ENCODE measurements around the gene KIF5A.

KIF5A gene

GRCh38 chr12:57525615-57526383 lies 24.0 kb upstream of the KIF5A start:
- TF ChIP-seq CTCF (IDR thresholded peaks at IDR 0.05) = no peak

- TF ChIP-seq CTCF (IDR thresholded peaks at IDR 0.05) = no peak
Measured at GRCh38 chr12:57526477-57527126, 23.2 kb upstream of the KIF5A start.

GRCh38 chr12:57527184-57527583 lies 22.7 kb upstream of the KIF5A start:
- TF ChIP-seq CTCF (IDR thresholded peaks at IDR 0.05) = no peak

- no peak for TF ChIP-seq CTCF (IDR thresholded peaks at IDR 0.05)
Measured at GRCh38 chr12:57528176-57528575, 21.7 kb upstream of the KIF5A start.

- TF ChIP-seq CTCF (IDR thresholded peaks at IDR 0.05) = no peak
Measured at GRCh38 chr12:57528831-57529555, 20.9 kb upstream of the KIF5A start.

DNA sequence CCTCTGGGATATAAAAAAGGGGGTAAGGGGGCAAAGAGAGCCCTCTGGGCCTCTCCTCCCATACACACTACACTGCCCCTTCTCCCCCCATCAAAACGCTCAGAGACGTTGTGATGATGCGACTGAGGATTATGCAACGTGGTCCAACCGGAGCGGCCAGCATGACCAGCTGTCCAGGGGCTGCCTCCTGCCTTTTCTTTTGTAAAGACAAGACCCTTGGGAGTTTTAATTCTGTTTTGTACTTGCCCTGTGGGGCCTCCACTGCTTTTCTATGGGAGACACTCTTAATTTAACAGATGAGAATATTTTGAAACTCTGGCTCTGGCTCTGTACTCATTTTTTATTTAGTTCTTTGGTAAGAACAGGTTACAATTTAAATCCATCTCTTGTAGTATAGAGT lies 20.0 kb upstream of the KIF5A start:
- no peak for TF ChIP-seq CTCF (IDR thresholded peaks at IDR 0.05)

DNA sequence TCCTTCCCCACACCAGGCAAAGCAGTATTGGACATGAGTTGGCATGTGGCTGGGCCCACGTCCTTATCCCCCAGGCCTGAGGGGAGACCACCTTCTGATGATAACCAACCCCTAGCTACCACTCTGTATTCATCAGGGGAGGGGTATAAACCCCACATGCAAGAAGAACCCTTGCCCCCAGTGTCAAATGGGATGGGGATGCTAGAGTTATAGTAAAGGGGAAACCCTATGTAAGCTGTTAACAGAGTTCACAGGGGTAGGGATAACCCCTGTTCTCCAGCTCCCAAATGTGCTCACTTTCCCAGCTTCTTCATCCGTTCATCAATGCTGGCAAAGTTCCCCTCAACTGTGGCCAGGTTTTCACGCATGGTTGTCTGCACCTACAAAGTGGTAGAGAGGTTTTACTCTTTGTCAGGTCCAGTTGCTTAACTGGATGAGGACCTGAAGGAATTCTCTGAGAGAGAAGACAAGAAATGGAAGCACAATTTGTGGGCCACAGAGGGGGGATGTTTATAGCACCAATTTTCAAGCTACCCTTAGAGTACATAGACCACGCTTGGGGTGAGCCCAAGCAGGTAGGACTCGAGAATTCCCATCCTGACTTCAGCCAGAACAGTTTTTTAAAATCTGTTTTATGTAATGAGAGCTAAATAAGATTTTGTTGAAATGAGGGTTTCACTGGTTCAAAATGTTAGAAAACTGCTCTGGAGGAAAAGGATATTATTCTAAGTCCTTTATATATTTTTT lies 19.3 kb upstream of the KIF5A start:
- TF ChIP-seq CTCF (IDR thresholded peaks at IDR 0.05) = no peak
